IPS-18a (cell line): ENCODE measurements around the gene AKR1C3.
"Not testable (repeated sequence)": the region's sequence is repeated elsewhere in the genome, so short reads cannot be mapped to it uniquely, and the experiment has no call there.

ENCODE experiments used
- H3K27ac ChIP-seq: one replicate; pipeline ENCODE4 v1.5.1; 2013; ENCODE audit warnings: low read length
- H3K27me3 ChIP-seq: one replicate; pipeline ENCODE4 v1.6.1; 2013; ENCODE audit warnings: mild to moderate bottlenecking, low read length; ENCODE audit not compliant: control insufficient read depth, insufficient read depth
- H3K36me3 ChIP-seq: one replicate; pipeline ENCODE4 v1.6.1; 2013; ENCODE audit warnings: low read depth, low read length; ENCODE audit not compliant: control insufficient read depth
- H3K4me1 ChIP-seq: one replicate; pipeline ENCODE4 v1.6.1; 2013; ENCODE audit warnings: low read depth, low read length; ENCODE audit not compliant: control insufficient read depth
- H3K4me3 ChIP-seq: one replicate; pipeline ENCODE4 v1.5.1; 2013; ENCODE audit warnings: low read length
- H3K9ac ChIP-seq: one replicate; pipeline ENCODE4 v1.6.1; 2013; ENCODE audit warnings: mild to moderate bottlenecking, low read length, moderate library complexity
- H3K9me3 ChIP-seq: one replicate; pipeline ENCODE4 v1.6.1; 2013; ENCODE audit warnings: low read depth, low read length; ENCODE audit not compliant: control insufficient read depth

Gene AKR1C3

GRCh38 chr10:5109861-5110260 is 15.6 kb downstream of the AKR1C3 start:
- peaks cover 20% of the 10 kb centered on the region for H3K9me3 ChIP-seq
- H3K27ac ChIP-seq, H3K36me3 ChIP-seq, H3K27me3 ChIP-seq, H3K9ac ChIP-seq, H3K4me3 ChIP-seq, H3K4me1 ChIP-seq: not testable (repeated sequence)

DNA sequence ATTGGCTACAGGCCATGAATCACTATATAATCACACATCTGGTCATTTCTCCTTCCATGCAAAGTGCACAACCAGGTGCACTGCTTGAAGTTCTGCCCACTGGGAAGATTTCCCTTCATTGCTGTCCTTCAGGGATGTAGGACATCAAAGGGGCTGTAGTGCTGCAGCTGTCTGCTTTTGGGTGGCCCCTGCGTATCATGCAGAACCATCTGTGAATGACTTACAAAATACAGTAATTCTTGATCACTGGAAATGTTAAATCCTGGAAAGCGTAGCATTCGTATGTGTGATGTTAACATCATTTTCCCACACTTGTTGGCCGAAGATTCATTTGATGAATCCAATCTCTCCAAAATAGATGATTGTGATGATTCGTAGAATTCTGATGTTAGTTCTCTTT is 22.4 kb downstream of the AKR1C3 start:
- Histone ChIP-seq H3K4me3 (no peak overlapping the region), H3K9me3 (peaks cover 24% of the 10 kb centered on the region), H3K4me1 (no peaks in the 10 kb centered on the region)

DNA sequence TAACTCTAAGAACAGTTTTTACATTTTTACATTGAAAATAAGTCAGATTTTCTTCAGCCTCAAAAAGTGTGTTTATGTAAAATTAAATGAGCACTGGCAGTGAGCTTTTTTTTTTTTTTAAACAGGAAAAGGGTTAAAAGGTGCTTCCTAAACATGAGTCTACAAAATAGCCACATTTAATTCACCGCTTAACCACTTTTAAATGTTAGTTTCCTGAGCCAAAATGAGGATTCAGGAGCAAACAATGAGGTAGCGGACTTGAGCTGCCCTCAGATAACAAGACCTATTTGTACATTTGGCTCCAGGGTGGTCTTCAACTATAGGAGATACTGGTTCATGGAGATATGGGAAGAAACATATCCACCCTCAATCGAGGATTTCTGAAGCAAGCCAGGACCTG is 22.8 kb downstream of the AKR1C3 start:
- H3K4me1 ChIP-seq = no peaks in the 10 kb centered on the region
- H3K27me3 ChIP-seq = no peaks in the 10 kb centered on the region
- H3K9me3 ChIP-seq = peaks cover 24% of the 10 kb centered on the region
- H3K9ac ChIP-seq = no peak overlapping the region
- H3K36me3 ChIP-seq = no peaks in the 10 kb centered on the region
- no peak overlapping the region for H3K27ac ChIP-seq
- H3K4me3 ChIP-seq = no peak overlapping the region

More for the DNA sequence above, 22.4 kb downstream of the AKR1C3 start:
- Histone ChIP-seq H3K36me3 (no peaks in the 10 kb centered on the region), H3K27ac (no peak overlapping the region), H3K9ac (no peak overlapping the region), H3K27me3 (no peaks in the 10 kb centered on the region)

DNA sequence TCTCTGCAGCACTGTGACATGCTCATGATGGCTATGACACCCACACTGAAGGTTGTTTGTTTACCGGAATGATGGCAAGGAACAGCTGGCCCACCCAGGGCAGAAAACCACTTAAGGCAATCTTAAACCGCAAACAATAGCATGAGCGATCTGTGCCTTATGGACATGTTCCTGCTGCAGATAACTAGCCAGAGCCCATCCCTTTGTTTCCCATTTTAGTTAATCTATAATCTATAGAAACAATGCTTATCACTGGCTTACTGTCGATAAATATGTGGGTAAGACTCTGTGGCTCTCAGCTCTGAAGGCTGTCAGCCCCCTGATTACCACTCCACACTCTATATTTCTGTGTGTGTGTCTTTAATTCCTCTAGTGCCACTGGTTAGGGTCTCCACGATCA is 25.8 kb downstream of the AKR1C3 start:
- not testable (repeated sequence) for H3K4me3 ChIP-seq, H3K27ac ChIP-seq, H3K36me3 ChIP-seq, H3K27me3 ChIP-seq, H3K9ac ChIP-seq, H3K4me1 ChIP-seq
- H3K9me3 ChIP-seq = peaks cover 22% of the 10 kb centered on the region

DNA sequence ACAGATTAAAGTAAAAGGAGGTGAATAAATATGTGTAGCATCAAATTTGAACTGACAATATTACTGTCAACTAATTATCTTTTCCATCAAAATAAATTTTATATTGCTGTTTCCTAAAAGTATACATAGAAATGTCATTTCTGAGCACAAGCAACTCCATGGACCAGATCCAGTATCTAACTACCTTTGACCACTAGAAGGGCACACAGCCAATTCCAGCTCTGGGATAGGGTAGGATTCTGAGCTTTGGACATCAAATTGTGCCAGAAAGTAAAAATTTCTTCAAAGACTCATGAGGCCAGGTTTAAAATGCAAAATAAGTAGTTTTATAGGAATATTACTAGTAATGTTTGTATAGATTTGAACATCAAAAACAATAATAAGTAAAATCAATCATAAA is 29.7 kb downstream of the AKR1C3 start:
- no peaks in the 10 kb centered on the region for H3K36me3 ChIP-seq
- no peak overlapping the region for H3K27ac ChIP-seq
- H3K4me3 ChIP-seq = no peak overlapping the region
- H3K9me3 ChIP-seq = peaks cover 23% of the 10 kb centered on the region
- no peaks in the 10 kb centered on the region for H3K27me3 ChIP-seq
- no peak overlapping the region for H3K9ac ChIP-seq
- no peaks in the 10 kb centered on the region for H3K4me1 ChIP-seq

GRCh38 chr10:5125315-5126044 is 31.3 kb downstream of the AKR1C3 start:
- H3K27ac ChIP-seq = no peak overlapping the region
- no peak overlapping the region for H3K9ac ChIP-seq
- H3K4me1 ChIP-seq = no peaks in the 10 kb centered on the region
- peaks cover 21% of the 10 kb centered on the region for H3K9me3 ChIP-seq
- no peaks in the 10 kb centered on the region for H3K36me3 ChIP-seq
- H3K4me3 ChIP-seq = no peak overlapping the region
- no peaks in the 10 kb centered on the region for H3K27me3 ChIP-seq

DNA sequence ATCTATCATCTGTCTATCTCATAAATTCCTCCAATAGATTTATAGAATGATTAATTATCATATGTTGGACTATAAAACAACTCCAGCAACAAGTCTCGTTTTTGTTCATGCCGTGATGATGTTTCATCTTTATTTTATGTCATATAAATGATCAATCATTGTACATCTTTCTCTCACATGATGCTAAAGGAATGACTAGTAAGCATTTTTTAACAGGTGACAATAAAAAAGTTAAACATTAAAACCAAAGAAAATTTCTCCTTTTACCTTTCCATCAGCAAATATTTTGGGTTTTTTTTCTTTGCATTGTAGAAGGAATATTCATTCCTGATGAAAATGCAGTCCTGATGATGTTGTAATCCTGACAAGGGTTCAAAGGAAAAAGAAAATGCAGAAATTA is 41.4 kb downstream of the AKR1C3 start:
- Histone ChIP-seq H3K27ac (no peak overlapping the region), H3K27me3 (no peaks in the 10 kb centered on the region), H3K4me1 (no peaks in the 10 kb centered on the region), H3K4me3 (no peak overlapping the region), H3K9me3 (peaks cover 23% of the 10 kb centered on the region), H3K36me3 (no peaks in the 10 kb centered on the region), H3K9ac (no peak overlapping the region)

DNA sequence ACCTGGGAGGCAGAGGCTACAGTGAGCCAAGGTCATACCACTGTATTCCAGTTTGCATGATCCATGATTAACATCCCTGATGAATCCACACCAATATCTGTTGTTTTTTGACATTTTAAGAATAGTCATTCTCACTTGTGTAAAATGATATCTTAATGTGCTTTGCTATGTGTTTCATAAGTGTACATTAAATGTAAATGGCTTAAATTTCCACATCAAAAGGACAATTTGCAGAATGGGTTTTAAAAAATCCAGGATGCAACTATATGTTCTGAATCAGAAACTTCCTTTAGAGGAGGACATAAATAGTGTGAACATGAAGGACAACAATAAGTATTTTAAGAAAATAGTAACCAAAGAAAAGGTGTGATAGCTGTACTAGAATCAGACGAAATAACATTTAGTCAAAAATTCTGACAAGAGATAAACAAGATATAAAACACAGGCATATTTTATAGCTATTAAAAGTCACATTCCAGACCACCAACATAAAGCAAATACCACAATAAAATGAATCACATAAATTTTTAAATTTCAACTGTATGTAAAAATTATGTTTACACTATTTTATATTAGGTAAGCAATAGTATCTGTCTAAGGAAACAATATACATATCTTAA is 42.4 kb downstream of the AKR1C3 start:
- no peak overlapping the region for H3K9ac ChIP-seq

DNA sequence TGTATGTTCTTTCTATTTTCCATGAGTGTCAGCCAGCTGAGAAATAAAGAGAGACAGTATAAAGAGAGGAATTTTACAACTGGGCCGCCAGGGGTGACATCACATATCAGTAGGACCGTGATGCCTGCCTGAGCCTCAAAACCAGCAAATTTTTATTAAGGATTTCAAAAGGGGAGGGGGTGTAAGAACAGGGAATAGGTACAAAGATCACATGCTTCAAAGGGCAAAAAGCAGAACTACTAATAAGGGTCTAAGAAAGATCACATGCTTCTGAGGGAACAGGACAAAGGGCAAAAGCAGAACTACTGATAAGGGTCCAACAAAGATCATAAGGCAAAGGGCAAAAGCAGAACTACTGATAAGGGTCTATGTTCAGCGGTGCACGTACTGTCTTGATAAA is 43.5 kb downstream of the AKR1C3 start:
- H3K27me3 ChIP-seq, H3K4me1 ChIP-seq, H3K27ac ChIP-seq, H3K4me3 ChIP-seq, H3K36me3 ChIP-seq, H3K9ac ChIP-seq: not testable (repeated sequence)
- peaks cover 23% of the 10 kb centered on the region for H3K9me3 ChIP-seq

More for the DNA sequence above, 42.4 kb downstream of the AKR1C3 start:
- Histone ChIP-seq H3K36me3 (no peaks in the 10 kb centered on the region), H3K27me3 (no peaks in the 10 kb centered on the region), H3K4me1 (no peaks in the 10 kb centered on the region), H3K27ac (no peak overlapping the region), H3K4me3 (no peak overlapping the region), H3K9me3 (peaks cover 23% of the 10 kb centered on the region)

- peaks cover 3% of the 10 kb centered on the region for H3K9me3 ChIP-seq
- H3K36me3 ChIP-seq = no peaks in the 10 kb centered on the region
- no peak overlapping the region for H3K27ac ChIP-seq
- H3K4me3 ChIP-seq = no peak overlapping the region
- H3K4me1 ChIP-seq = no peaks in the 10 kb centered on the region
- no peak overlapping the region for H3K9ac ChIP-seq
- H3K27me3 ChIP-seq = no peaks in the 10 kb centered on the region
These were observed 48.0 kb downstream of the AKR1C3 start for GRCh38 chr10:5142199-5142598.

DNA sequence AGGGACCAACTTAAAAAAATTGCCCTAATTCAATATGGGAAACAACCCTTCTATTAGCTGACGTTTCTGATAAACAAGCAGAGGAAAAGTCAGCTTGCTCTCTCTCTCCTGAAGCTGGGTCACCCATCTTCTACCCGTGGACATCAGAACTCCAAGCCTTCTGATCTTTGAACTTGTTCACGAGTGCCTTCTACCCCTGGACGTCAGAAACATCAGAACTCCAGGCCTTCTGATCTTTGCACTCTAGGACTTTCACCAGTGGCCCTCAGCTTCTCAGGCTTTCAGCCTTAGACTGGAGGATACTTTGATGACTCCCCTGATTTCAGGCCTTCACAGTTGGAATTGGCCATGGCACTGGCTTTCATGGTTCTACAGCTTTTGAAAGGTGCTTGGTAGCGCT is 48.9 kb downstream of the AKR1C3 start:
- H3K9me3 ChIP-seq = peaks cover 8% of the 10 kb centered on the region
- H3K27me3 ChIP-seq = no peaks in the 10 kb centered on the region
- no peak overlapping the region for H3K4me3 ChIP-seq
- H3K27ac ChIP-seq = no peak overlapping the region
- no peaks in the 10 kb centered on the region for H3K4me1 ChIP-seq
- H3K36me3 ChIP-seq = no peaks in the 10 kb centered on the region
- H3K9ac ChIP-seq = no peak overlapping the region

DNA sequence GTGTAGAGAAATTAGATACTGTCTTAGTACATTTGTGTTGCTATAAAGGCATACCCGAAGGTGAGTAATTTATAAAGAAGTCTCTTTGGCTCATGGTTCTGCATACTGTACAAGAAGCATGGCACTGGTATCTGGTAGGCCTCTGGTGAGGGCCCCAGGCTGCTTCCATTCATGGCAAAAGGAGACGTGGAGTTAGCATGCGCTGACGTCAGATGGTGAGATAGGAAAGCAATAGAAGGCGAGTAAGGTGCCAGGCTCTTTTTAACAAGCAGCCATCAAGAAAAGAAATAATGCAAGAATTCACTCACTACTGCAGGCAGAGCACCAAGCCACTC is 52.7 kb downstream of the AKR1C3 start:
- Histone ChIP-seq H3K4me1 (no peaks in the 10 kb centered on the region), H3K9me3 (peaks cover 31% of the 10 kb centered on the region), H3K36me3 (no peaks in the 10 kb centered on the region), H3K27me3 (no peaks in the 10 kb centered on the region), H3K9ac (no peak overlapping the region), H3K4me3 (no peak overlapping the region), H3K27ac (no peak overlapping the region)
